K562 (cell line): ENCODE results near the gene ZNF219. TPM values are rescaled to one million over a fixed set of nuclear protein-coding genes. Genes with fewer than 3 reads are reported as not detected.
A peak's percentile ranks its signal among the peaks of the same experiment; 100 is the strongest.

ENCODE experiments used
- ATF3 ChIP-seq, 2 experiments: fragments of 450-650 bp in 1 of 2; sonication (generic) in 1 of 2; formaldehyde crosslinking in 1 of 2; IDR thresholded peaks in 1 of 2; conservative IDR thresholded peaks in 1 of 2; 2 replicates each; pipeline versions ENCODE4 v1.6.1 to v1.8.1; 2016 to 2023; ENCODE audit warnings: mild to moderate bottlenecking in 2 of 2, moderate library complexity in 2 of 2, inconsistent platforms in 1 of 2, missing genetic modification reagents in 1 of 2
- ATF6 ChIP-seq: sonication (generic); formaldehyde crosslinking; IDR thresholded peaks from 2 replicates; pipeline ENCODE4 v1.4.0; 2020; ENCODE audit warnings: mild to moderate bottlenecking, missing genetic modification reagents
- BRD4 ChIP-seq: fragments of 200-600 bp; sonication (generic); IDR thresholded peaks from 2 replicates; pipeline ENCODE4 v1.6.1; 2017; ENCODE audit warnings: inconsistent platforms
- HOMEZ ChIP-seq: fragments of 250-450 bp; sonication (Bioruptor Pico); IDR thresholded peaks from 2 replicates; pipeline ENCODE4 v1.4.0; 2020; ENCODE audit warnings: mild to moderate bottlenecking, moderate library complexity
- MYC ChIP-seq, 2 experiments: fragments of 250-450 bp in 1 of 2; sonication (Bioruptor Pico) in 1 of 2; IDR thresholded peaks; 2 replicates each; pipeline versions ENCODE4 v1.5.1 to v1.6.1; 2012 to 2021; ENCODE audit warnings: low read depth in 2 of 2, borderline replicate concordance in 1 of 2, improper control_type of control experiment in 1 of 2, low read length in 1 of 2, mild to moderate bottlenecking in 1 of 2, moderate library complexity in 1 of 2
- NR2C1 ChIP-seq, 2 experiments: fragments of 450-650 bp; IDR thresholded peaks; 2 replicates each; pipeline ENCODE4 v1.6.1; 2017; ENCODE audit warnings: mild to moderate bottlenecking in 2 of 2, antibody characterized with exemption in 1 of 2, inconsistent platforms in 1 of 2, missing compliant biosample characterization in 1 of 2, missing genetic modification characterization in 1 of 2
- PBX2 ChIP-seq, 2 experiments: IDR thresholded peaks in 1 of 2; conservative IDR thresholded peaks in 1 of 2; 2 replicates each; pipeline ENCODE4 v1.6.1; 2016; ENCODE audit warnings: low read depth in 2 of 2, mild to moderate bottlenecking in 1 of 2, missing compliant biosample characterization in 1 of 2, missing genetic modification characterization in 1 of 2, moderate library complexity in 1 of 2
- PHB ChIP-seq: fragments of 250-450 bp; sonication (Bioruptor Pico); IDR thresholded peaks from 2 replicates; pipeline ENCODE4 v1.5.0; 2021
- RBFOX2 ChIP-seq: fragments of 200-400 bp; formaldehyde crosslinking; IDR thresholded peaks from 2 replicates; pipeline ENCODE4 v1.6.1; 2017; ENCODE audit warnings: low read depth, mild to moderate bottlenecking, low read length, moderate library complexity
- SP1 ChIP-seq: sonication (generic); formaldehyde crosslinking; IDR thresholded peaks from 2 replicates; pipeline ENCODE4 v1.8.1; 2022; ENCODE audit warnings: mild to moderate bottlenecking, missing genetic modification reagents
- TAF7 ChIP-seq: fragments of 450-650 bp; IDR thresholded peaks from 2 replicates; pipeline ENCODE4 v1.6.1; 2016; ENCODE audit warnings: missing genetic modification characterization, missing compliant biosample characterization
- THAP12 ChIP-seq: fragments of 250-450 bp; sonication (Bioruptor Pico); IDR thresholded peaks from 2 replicates; pipeline ENCODE4 v1.9.0; 2021; ENCODE audit warnings: mild to moderate bottlenecking, inconsistent platforms
- ZBTB12 ChIP-seq: fragments of 250-450 bp; sonication (Bioruptor Pico); IDR thresholded peaks from 2 replicates; pipeline ENCODE4 v1.4.0; 2020
- polyA plus RNA-seq, 8 experiments: library from polyadenylated mRNA; depleted of rRNA in 4 of 8; stranded (reverse) in 5 of 8; unstranded in 3 of 8; fragments of >200 nt; fragmentation: Nextera tagmentation in 2 of 8; fragmentation: Illumina TruSeq in 1 of 8; extraction: Ambion mirVana in 2 of 8; extraction: Trizol in 1 of 8; gene quantifications; 2 replicates each; pipeline versions ENCODE4 v1.2.1 to v1.2.3, GENCODE V29; 2011 to 2014; ENCODE audit warnings: inconsistent platforms in 1 of 8, missing spikeins in 1 of 8
- total RNA-seq, 7 experiments: library from RNA; depleted of rRNA in 6 of 7; stranded (reverse); fragments of >200 nt in 6 of 7; fragmentation: Illumina TruSeq in 2 of 7; extraction: Trizol in 2 of 7; gene quantifications; 2 replicates each; pipeline versions ENCODE4 v1.2.1 to v1.2.3, GENCODE V29; 2011 to 2021; ENCODE audit warnings: low replicate concordance in 1 of 7

The ZNF219 gene
- total and polyA plus RNA-seq, 9 of the 15 experiments (the other 6 are each of a cell fraction or from before 2014, with no cell fraction given) = 0.29 to 10.6 (median 2.8) TPM

GRCh38 chr14:21103710-21104447 lies 5.4 kb upstream of the ZNF219 start (continued):
- no peak for TF ChIP-seq HOMEZ (CRISPR knock-in tag)
- TF ChIP-seq THAP12 = no peak; the same call in 1 of the 2 replicates
- peak; percentile 71 for TF ChIP-seq PBX2 (CRISPR knock-in tag; IDR thresholded peaks at IDR 0.05; ENCODE audit: low read depth)
- peak; percentile 86 for TF ChIP-seq PBX2 (tag; conservative IDR thresholded peaks at IDR 0.05; ENCODE audit: low read depth)
- peak; percentile 60; the same call in 1 of the 2 replicates for TF ChIP-seq ZBTB12 (CRISPR knock-in tag)
- no peak for TF ChIP-seq PHB (CRISPR knock-in tag)
- TF ChIP-seq BRD4 = no peak
- peak; percentile 68 for TF ChIP-seq TAF7 (tag)
- TF ChIP-seq SP1 (CRISPR knock-in tag) = peak; percentile 79; the same call in 1 of the 2 replicates
- TF ChIP-seq ATF3 (IDR thresholded peaks at IDR 0.05) = peak; percentile 94
- TF ChIP-seq ATF3 (CRISPR knock-in tag; conservative IDR thresholded peaks at IDR 0.05) = peak; percentile 95
- peak; percentile 95 for TF ChIP-seq NR2C1 (IDR thresholded peaks at IDR 0.05)
- TF ChIP-seq NR2C1 (tag; IDR thresholded peaks at IDR 0.05) = peak; percentile 97
- peak; percentile 60; the same call in 1 of the 2 replicates for TF ChIP-seq ATF6 (CRISPR knock-in tag)
- peak; percentile 4; the same call in 1 of the 2 replicates for TF ChIP-seq MYC (IDR thresholded peaks at IDR 0.05; ENCODE audit: low read depth, low read length)
- peak; percentile 18; the same call in 1 of the 2 replicates for TF ChIP-seq MYC (CRISPR knock-in tag; IDR thresholded peaks at IDR 0.05; ENCODE audit: borderline replicate concordance, low read depth)
- peak; percentile 93 for TF ChIP-seq RBFOX2
